Activated B cell treated with CpG ODN at 0.5 μM for 24 hours (primary cell): ENCODE results near the gene TAAR9. TPM values are rescaled to one million over a fixed set of nuclear protein-coding genes. Genes with fewer than 3 reads are reported as not detected.

Experiments
- ATAC-seq: fragments of 200-7000 bp; cut with Tn5 transposase; one replicate; pipeline ENCODE4 v1.10.0; 2021; ENCODE audit warnings: low read depth, mild to moderate bottlenecking, moderate library complexity
- CTCF ChIA-PET: fragments of 350-600 bp; sonication (Branson Sonifier 250); formaldehyde crosslinking; loops from one replicate; lab custom pipeline; 2021; ENCODE audit warnings: antibody characterized with exemption; lab: Charles Lee
- POLR2A ChIA-PET: fragments of 350-600 bp; sonication (Branson Sonifier 250); formaldehyde crosslinking; loops from one replicate; lab custom pipeline; 2021; ENCODE audit warnings: antibody characterized with exemption; lab: Charles Lee
- DNase-seq: peaks from one replicate; pipeline ENCODE4 v3.0.0; 2022
- H3K27ac Mint-ChIP-seq: one replicate; pipeline ENCODE4 v1.8.0; 2020; ENCODE audit warnings: mixed read lengths
- H3K27me3 Mint-ChIP-seq: one replicate; pipeline ENCODE4 v1.8.0; 2021; ENCODE audit warnings: mixed read lengths
- H3K36me3 Mint-ChIP-seq: one replicate; pipeline ENCODE4 v1.8.0; 2021; ENCODE audit warnings: low read depth, mixed read lengths
- H3K4me1 Mint-ChIP-seq: one replicate; pipeline ENCODE4 v1.8.0; 2021; ENCODE audit warnings: mixed read lengths
- H3K4me3 Mint-ChIP-seq: one replicate; pipeline ENCODE4 v1.8.0; 2020; ENCODE audit warnings: mild to moderate bottlenecking, mixed read lengths
- H3K9me3 Mint-ChIP-seq: one replicate; pipeline ENCODE4 v1.8.0; 2020; ENCODE audit warnings: mixed read lengths
- CTCF ChIP-seq: fragments of 200-600 bp; IDR thresholded peaks from one replicate; pipeline ENCODE4 v1.8.0; 2022; ENCODE audit warnings: antibody characterized with exemption, mild to moderate bottlenecking
- intact Hi-C: fragments of 100-400 bp; cut with micrococcal nuclease; formaldehyde crosslinking; loops from one replicate; pipeline ENCODE4 v1.15.1; 2024
- total RNA-seq: library from RNA; stranded (reverse); gene quantifications from 2 replicates; pipeline ENCODE4 v1.2.3, GENCODE V29; 2022

Gene TAAR9
- not detected in 2 replicates for total RNA-seq

GRCh38 chr6:132537977-132538376, at the start of gene TAAR9:
TSS of gene TAAR9 (plus strand) at chr6:132538277. CDS start at chr6:132538290, 13 bp downstream.
- ChIA-PET CTCF (interaction anchor here (3.4 kb wide), 1 partner anchor 7 kb away, joined by 15 read pairs; no protein-coding TSS in a partner anchor), POLR2A (no interaction called here)
- peaks cover 18% of the 10 kb centered on the region for H3K27me3 Mint-ChIP-seq

GRCh38 chr6:132489376-132489775, 48.7 kb upstream of the TAAR9 start:
- H3K36me3 Mint-ChIP-seq: peaks cover 36% of the 10 kb centered on the region

More at GRCh38 chr6:132537977-132538376, at the start of gene TAAR9:
- no peak for TF ChIP-seq CTCF
- Mint-ChIP-seq H3K4me1 (no peaks in the 10 kb centered on the region), H3K36me3 (no peaks in the 10 kb centered on the region), H3K9me3 (peaks cover 2% of the 10 kb centered on the region), H3K27ac (no peak within 1 kb of the TSS), H3K4me3 (no peak within 1 kb of the TSS)
- intact Hi-C loops: no loop called here
- no peak for DNase-seq
- ATAC-seq: no peak

GRCh38 chr6:132490024-132490423, 48.1 kb upstream of the TAAR9 start:
- ChIA-PET POLR2A (interaction anchor here (0.6 to 4.9 kb wide), 5 partner anchors 10 to 325 kb away, joined by 3 to 79 read pairs (median 3); partner anchors contain the start of genes RPS12 and STX7), CTCF (interaction anchor here (0.8 to 7.9 kb wide), 5 partner anchors 11 to 210 kb away, joined by 3 to 121 read pairs (median 3); partner anchors contain the start of gene STX7)
- no peak for TF ChIP-seq CTCF
- H3K4me1 Mint-ChIP-seq: peaks cover 39% of the 10 kb centered on the region
- no peak overlapping the region for H3K27ac Mint-ChIP-seq
- no peak overlapping the region for H3K4me3 Mint-ChIP-seq
- intact Hi-C loops: loop anchor here (1.0 kb wide), 1 partner anchor 14 kb away; no protein-coding TSS in a partner anchor
- H3K36me3 Mint-ChIP-seq: peaks cover 40% of the 10 kb centered on the region
- no peaks in the 10 kb centered on the region for H3K9me3 Mint-ChIP-seq
- DNase-seq (no peak), ATAC-seq (peak; percentile 37)
- H3K27me3 Mint-ChIP-seq: no peaks in the 10 kb centered on the region

More at GRCh38 chr6:132489376-132489775, 48.7 kb upstream of the TAAR9 start:
- no peak for DNase-seq
- TF ChIP-seq CTCF: no peak
- no peak for ATAC-seq
- Mint-ChIP-seq H3K27me3 (no peaks in the 10 kb centered on the region), H3K27ac (no peak overlapping the region), H3K4me3 (no peak overlapping the region), H3K9me3 (no peaks in the 10 kb centered on the region), H3K4me1 (peaks cover 38% of the 10 kb centered on the region)
- ChIA-PET POLR2A (interaction anchor here (0.8 to 4.9 kb wide), 4 partner anchors 22 to 325 kb away, joined by 3 to 79 read pairs (median 6); partner anchors contain the start of genes RPS12 and STX7), CTCF (interaction anchor here (0.6 to 7.9 kb wide), 6 partner anchors 11 to 210 kb away, joined by 3 to 121 read pairs (median 3); partner anchors contain the start of gene STX7)
- intact Hi-C loops: loop anchor here (5.0 kb wide), 1 partner anchor 33 kb away; no protein-coding TSS in a partner anchor

- ATAC-seq (peak; percentile 50), DNase-seq (no peak)
- intact Hi-C loops: loop anchor here (1.0 kb wide), 1 partner anchor 14 kb away; no protein-coding TSS in a partner anchor
- Mint-ChIP-seq H3K9me3 (no peaks in the 10 kb centered on the region), H3K4me1 (peaks cover 39% of the 10 kb centered on the region), H3K4me3 (no peak overlapping the region), H3K27me3 (no peaks in the 10 kb centered on the region), H3K36me3 (peaks cover 40% of the 10 kb centered on the region), H3K27ac (no peak overlapping the region)
- ChIA-PET POLR2A (interaction anchor here (0.5 to 4.9 kb wide), 6 partner anchors 9 to 324 kb away, joined by 3 to 79 read pairs (median 3); partner anchors contain the start of genes RPS12 and STX7), CTCF (interaction anchor here (0.8 to 7.9 kb wide), 4 partner anchors 10 to 211 kb away, joined by 3 to 121 read pairs (median 15); partner anchors contain the start of gene STX7)
- no peak for TF ChIP-seq CTCF
Measured at GRCh38 chr6:132490478-132491204, 47.4 kb upstream of the TAAR9 start.
